Neural progenitor cell (in vitro differentiated cells): Measurements from ENCODE around the gene OCIAD2. TPM values are rescaled to one million over a fixed set of nuclear protein-coding genes. Genes with fewer than 3 reads are reported as not detected.

ENCODE experiments used
- DNase-seq: peaks from one replicate; pipeline ENCODE4 v3.0.0-alpha.2; 2016; ENCODE audit warnings: low spot score
- H2AFZ ChIP-seq: fragments of 200-600 bp; sonication (generic); replicated peaks from 2 replicates; pipeline ENCODE4 v1.6.1; 2016; ENCODE audit warnings: antibody characterized with exemption
- H3F3A ChIP-seq: fragments of 200-600 bp; sonication (generic); 2 replicates; pipeline ENCODE4 v1.6.1; 2016; ENCODE audit warnings: antibody characterized with exemption, low read depth
- H3K27ac ChIP-seq: fragments of 200-600 bp; sonication (generic); 2 replicates; pipeline ENCODE4 v1.5.1; 2016; ENCODE audit warnings: mild to moderate bottlenecking
- H3K27me3 ChIP-seq: fragments of 200-600 bp; sonication (generic); 2 replicates; pipeline ENCODE4 v1.6.1; 2016; ENCODE audit warnings: mild to moderate bottlenecking, moderate library complexity
- H3K36me3 ChIP-seq: fragments of 200-600 bp; sonication (generic); 2 replicates; pipeline ENCODE4 v1.5.1; 2016
- H3K4me1 ChIP-seq: fragments of 200-600 bp; sonication (generic); 2 replicates; pipeline ENCODE4 v1.6.1; 2016; ENCODE audit warnings: mixed run types
- H3K4me2 ChIP-seq: fragments of 200-600 bp; sonication (generic); 2 replicates; pipeline ENCODE4 v1.6.1; 2016
- H3K4me3 ChIP-seq: fragments of 200-600 bp; sonication (generic); 2 replicates; pipeline ENCODE4 v1.5.1; 2016
- H3K79me2 ChIP-seq: fragments of 200-600 bp; sonication (generic); 2 replicates; pipeline ENCODE4 v1.6.1; 2016; ENCODE audit warnings: low read depth
- H3K9ac ChIP-seq: fragments of 200-600 bp; sonication (generic); 2 replicates; pipeline ENCODE4 v1.6.1; 2016
- H3K9me3 ChIP-seq: fragments of 200-600 bp; sonication (generic); 2 replicates; pipeline ENCODE4 v1.5.1; 2016; ENCODE audit warnings: low read depth
- H4K20me1 ChIP-seq: fragments of 200-600 bp; sonication (generic); 2 replicates; pipeline ENCODE4 v1.6.1; 2016; ENCODE audit warnings: low read depth
- H3K27ac Mint-ChIP-seq: 3 replicates; pipeline ENCODE4 v1.8.0; 2021; ENCODE audit warnings: mixed read lengths
- H3K27me3 Mint-ChIP-seq: 2 replicates; pipeline ENCODE4 v1.8.0; 2022; ENCODE audit warnings: low read depth, mild to moderate bottlenecking, inconsistent platforms, moderate library complexity, mixed read lengths; ENCODE audit not compliant: insufficient read depth
- H3K36me3 Mint-ChIP-seq: 3 replicates; pipeline ENCODE4 v1.8.0; 2021; ENCODE audit warnings: mixed read lengths
- H3K4me1 Mint-ChIP-seq: 3 replicates; pipeline ENCODE4 v1.8.0; 2021; ENCODE audit warnings: mixed read lengths
- H3K4me3 Mint-ChIP-seq: 3 replicates; pipeline ENCODE4 v1.8.0; 2021; ENCODE audit warnings: mild to moderate bottlenecking, moderate library complexity, mixed read lengths
- H3K9me3 Mint-ChIP-seq: 3 replicates; pipeline ENCODE4 v1.8.0; 2020; ENCODE audit warnings: mixed read lengths
- CTCF ChIP-seq: fragments of 200-600 bp; sonication (generic); IDR thresholded peaks from 2 replicates; pipeline ENCODE4 v1.5.1; 2017; ENCODE audit warnings: antibody characterized with exemption, mild to moderate bottlenecking
- EZH2 ChIP-seq: fragments of 200-600 bp; sonication (generic); IDR thresholded peaks from 2 replicates; pipeline ENCODE4 v1.6.1; 2017; ENCODE audit warnings: antibody characterized with exemption, mild to moderate bottlenecking, moderate library complexity
- EZH2phosphoT487 ChIP-seq: fragments of 200-600 bp; sonication (generic); IDR thresholded peaks from 2 replicates; pipeline ENCODE4 v1.6.1; 2017; ENCODE audit warnings: antibody characterized with exemption
- total RNA-seq: library from RNA; depleted of rRNA; stranded (reverse); fragments of >200 nt; gene quantifications from 2 replicates; pipeline ENCODE4 v1.2.3, GENCODE V29; 2015; ENCODE audit warnings: low replicate concordance

Gene OCIAD2
- 25.0 and 28.8 TPM in 2 replicates for total RNA-seq

- peak within 1 kb of the TSS; percentile 61 for H3K9ac ChIP-seq
- H3F3A ChIP-seq, result no peaks in the 10 kb centered on the region
- peak within 1 kb of the TSS; percentile 80 for H2AFZ ChIP-seq
- no peak within 1 kb of the TSS for H3K27ac ChIP-seq
- H3K4me2 ChIP-seq, result peak within 1 kb of the TSS; percentile 98
- no peaks in the 10 kb centered on the region for H3K36me3 ChIP-seq
- H3K36me3 Mint-ChIP-seq, result no peaks in the 10 kb centered on the region
- no peaks in the 10 kb centered on the region for H3K4me1 ChIP-seq
- peak; percentile 29 for TF ChIP-seq CTCF
- no peak for TF ChIP-seq EZH2phosphoT487
- TF ChIP-seq EZH2, result no peak
- peaks cover 4% of the 10 kb centered on the region for H3K27me3 Mint-ChIP-seq
- H3K4me3 ChIP-seq, result peak within 1 kb of the TSS; percentile 76
- peaks cover 13% of the 10 kb centered on the region for H3K4me1 Mint-ChIP-seq
- no peaks in the 10 kb centered on the region for H3K9me3 Mint-ChIP-seq
- H3K27me3 ChIP-seq, result no peaks in the 10 kb centered on the region
- no peaks in the 10 kb centered on the region for H4K20me1 ChIP-seq
- H3K4me3 Mint-ChIP-seq, result peak within 1 kb of the TSS; percentile 87
- peak within 1 kb of the TSS; percentile 83 for H3K27ac Mint-ChIP-seq
- H3K9me3 ChIP-seq, result no peaks in the 10 kb centered on the region
- peak; percentile 85 for DNase-seq
- peaks cover 13% of the 10 kb centered on the region for H3K79me2 ChIP-seq
Observed at GRCh38 chr4:48906206-48907173, at the start of gene OCIAD2. Gene OCIAD2 (minus strand): TSS chr4:48906774. CDS start chr4:48904549, 2,225 bp downstream.

DNA sequence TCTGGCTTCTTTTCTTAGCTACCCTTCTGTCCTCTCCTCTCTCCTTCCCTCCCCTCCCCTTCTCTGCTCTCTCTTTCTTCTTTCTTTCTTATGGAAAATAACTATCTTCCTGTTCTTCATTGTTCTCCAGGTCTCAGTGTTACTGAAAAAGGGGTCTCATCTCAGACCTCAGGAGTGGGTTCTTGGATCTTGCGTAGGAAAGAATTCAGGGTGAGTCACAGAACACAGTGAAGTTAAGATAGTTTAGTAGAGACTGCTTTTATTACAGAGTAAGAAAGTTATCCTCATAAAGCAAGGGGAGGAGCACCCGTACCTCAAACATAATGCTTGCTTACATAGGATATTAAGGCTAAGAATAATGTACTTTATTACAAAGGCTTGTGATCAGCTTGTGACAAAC, 47.7 kb upstream of the OCIAD2 start:
- Mint-ChIP-seq H3K27me3 (no peaks in the 10 kb centered on the region), H3K4me3 (no peak overlapping the region), H3K4me1 (peaks cover 4% of the 10 kb centered on the region), H3K36me3 (no peaks in the 10 kb centered on the region), H3K27ac (no peak overlapping the region), H3K9me3 (no peaks in the 10 kb centered on the region)
- Histone ChIP-seq H3K79me2 (no peaks in the 10 kb centered on the region), H3K36me3 (no peaks in the 10 kb centered on the region), H3K9ac (no peak overlapping the region), H3K9me3 (no peaks in the 10 kb centered on the region), H3K27ac (no peak overlapping the region), H4K20me1 (no peaks in the 10 kb centered on the region), H3F3A (no peaks in the 10 kb centered on the region), H3K27me3 (no peaks in the 10 kb centered on the region), H3K4me3 (no peak overlapping the region), H2AFZ (peak overlapping the region; percentile 69), H3K4me1 (no peaks in the 10 kb centered on the region), H3K4me2 (no peak overlapping the region)
- no peak for DNase-seq
- TF ChIP-seq EZH2 (no peak), EZH2phosphoT487 (no peak), CTCF (no peak)

DNA sequence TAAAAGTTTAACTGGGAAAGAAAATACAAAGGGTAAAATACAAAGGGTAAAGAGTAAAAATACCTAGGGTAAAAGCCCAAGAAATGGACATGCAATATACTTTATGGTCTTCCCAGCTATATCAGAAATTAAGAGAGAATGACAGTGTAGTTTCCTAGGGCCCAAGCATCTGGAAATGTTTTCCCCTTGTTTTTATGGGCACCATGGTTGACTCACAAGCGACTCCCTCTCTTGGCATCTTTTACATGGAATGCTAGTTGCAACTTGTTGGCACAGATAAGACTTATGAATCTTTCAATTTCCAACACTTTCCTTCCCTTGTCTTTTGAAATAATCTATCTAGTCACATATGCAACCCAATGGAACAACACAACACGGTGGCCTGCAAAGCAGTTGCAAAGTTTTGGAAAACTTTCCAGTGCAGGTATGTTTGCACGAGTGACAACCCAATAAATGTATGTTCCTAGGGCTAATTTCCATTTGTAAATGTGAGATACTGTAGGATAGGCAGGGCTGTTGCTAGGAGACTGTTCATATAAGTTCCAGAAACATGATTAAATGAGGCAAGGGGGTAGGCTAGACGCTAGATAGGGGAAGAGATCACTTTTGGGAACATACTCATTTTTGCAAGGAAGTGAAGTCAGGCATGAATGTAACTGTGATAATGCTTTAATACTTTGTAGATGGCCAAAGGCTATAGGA, 43.1 kb upstream of the OCIAD2 start:
- Mint-ChIP-seq H3K36me3 (no peaks in the 10 kb centered on the region), H3K4me1 (peaks cover 4% of the 10 kb centered on the region), H3K4me3 (no peak overlapping the region), H3K27me3 (peaks cover 2% of the 10 kb centered on the region), H3K27ac (no peak overlapping the region), H3K9me3 (no peaks in the 10 kb centered on the region)
- H3K9me3 ChIP-seq, result no peaks in the 10 kb centered on the region
- H3K36me3 ChIP-seq, result no peaks in the 10 kb centered on the region
- H4K20me1 ChIP-seq, result no peaks in the 10 kb centered on the region
- H3K4me3 ChIP-seq, result no peak overlapping the region
- no peaks in the 10 kb centered on the region for H3K4me1 ChIP-seq
- TF ChIP-seq EZH2 (no peak), EZH2phosphoT487 (no peak), CTCF (no peak)
- no peaks in the 10 kb centered on the region for H3K27me3 ChIP-seq
- H3K4me2 ChIP-seq, result no peak overlapping the region
- no peak for DNase-seq
- H3K9ac ChIP-seq, result no peak overlapping the region
- no peaks in the 10 kb centered on the region for H3K79me2 ChIP-seq
- H2AFZ ChIP-seq, result no peak overlapping the region
- H3K27ac ChIP-seq, result no peak overlapping the region
- no peaks in the 10 kb centered on the region for H3F3A ChIP-seq
